ENCODE results near the gene CYP27A1.

Gene CYP27A1

DNA sequence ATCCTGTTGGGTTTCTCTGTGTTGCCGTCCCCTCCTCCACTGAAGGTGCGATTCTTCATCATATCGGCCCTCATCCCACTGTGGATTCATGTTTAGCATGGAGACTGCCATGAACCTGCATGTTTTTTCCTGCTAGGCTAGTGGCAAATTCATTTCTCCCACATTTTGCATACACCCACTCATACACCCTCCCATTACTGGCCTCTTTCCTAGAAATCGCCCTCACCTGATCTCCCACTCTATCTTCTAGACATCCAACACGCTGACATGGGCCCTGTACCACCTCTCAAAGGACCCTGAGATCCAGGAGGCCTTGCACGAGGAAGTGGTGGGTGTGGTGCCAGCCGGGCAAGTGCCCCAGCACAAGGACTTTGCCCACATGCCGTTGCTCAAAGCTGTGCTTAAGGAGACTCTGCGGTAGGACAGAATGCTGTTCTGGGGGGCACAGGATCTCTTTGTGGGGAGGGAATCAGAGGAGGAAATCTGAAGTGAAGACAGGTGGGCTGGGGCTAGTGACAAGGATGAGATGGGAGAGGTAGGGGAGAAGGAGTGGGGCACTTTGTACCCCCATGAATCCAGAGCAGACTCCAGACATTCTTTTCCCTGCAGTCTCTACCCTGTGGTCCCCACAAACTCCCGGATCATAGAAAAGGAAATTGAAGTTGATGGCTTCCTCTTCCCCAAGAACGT lies 32.0 kb downstream of the CYP27A1 start:
- ATAC-seq (ENCODE audit: low read depth) = no peak
- no peaks in the 10 kb centered on the region for H3K36me3 ChIP-seq (ENCODE audit: low read depth)
- no peak for DNase-seq (ENCODE audit: low spot score)
- no peaks in the 10 kb centered on the region for H3K27me3 ChIP-seq (ENCODE audit: insufficient read depth, poor library complexity, severe bottlenecking)
- no peaks in the 10 kb centered on the region for H3K4me1 ChIP-seq (ENCODE audit: insufficient read depth, poor library complexity, severe bottlenecking)
- TF ChIP-seq, protein P1, sequence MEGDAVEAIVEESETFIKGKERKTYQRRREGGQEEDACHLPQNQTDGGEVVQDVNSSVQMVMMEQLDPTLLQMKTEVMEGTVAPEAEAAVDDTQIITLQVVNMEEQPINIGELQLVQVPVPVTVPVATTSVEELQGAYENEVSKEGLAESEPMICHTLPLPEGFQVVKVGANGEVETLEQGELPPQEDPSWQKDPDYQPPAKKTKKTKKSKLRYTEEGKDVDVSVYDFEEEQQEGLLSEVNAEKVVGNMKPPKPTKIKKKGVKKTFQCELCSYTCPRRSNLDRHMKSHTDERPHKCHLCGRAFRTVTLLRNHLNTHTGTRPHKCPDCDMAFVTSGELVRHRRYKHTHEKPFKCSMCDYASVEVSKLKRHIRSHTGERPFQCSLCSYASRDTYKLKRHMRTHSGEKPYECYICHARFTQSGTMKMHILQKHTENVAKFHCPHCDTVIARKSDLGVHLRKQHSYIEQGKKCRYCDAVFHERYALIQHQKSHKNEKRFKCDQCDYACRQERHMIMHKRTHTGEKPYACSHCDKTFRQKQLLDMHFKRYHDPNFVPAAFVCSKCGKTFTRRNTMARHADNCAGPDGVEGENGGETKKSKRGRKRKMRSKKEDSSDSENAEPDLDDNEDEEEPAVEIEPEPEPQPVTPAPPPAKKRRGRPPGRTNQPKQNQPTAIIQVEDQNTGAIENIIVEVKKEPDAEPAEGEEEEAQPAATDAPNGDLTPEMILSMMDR (IDR thresholded peaks at IDR 0.05; ENCODE audit: poor library complexity, severe bottlenecking) = no peak
- H3K9me3 ChIP-seq (ENCODE audit: severe bottlenecking) = no peaks in the 10 kb centered on the region
- no peak overlapping the region for H3K27ac ChIP-seq (ENCODE audit: poor library complexity, severe bottlenecking)
- H3K4me3 ChIP-seq (ENCODE audit: severe bottlenecking) = no peak overlapping the region

DNA sequence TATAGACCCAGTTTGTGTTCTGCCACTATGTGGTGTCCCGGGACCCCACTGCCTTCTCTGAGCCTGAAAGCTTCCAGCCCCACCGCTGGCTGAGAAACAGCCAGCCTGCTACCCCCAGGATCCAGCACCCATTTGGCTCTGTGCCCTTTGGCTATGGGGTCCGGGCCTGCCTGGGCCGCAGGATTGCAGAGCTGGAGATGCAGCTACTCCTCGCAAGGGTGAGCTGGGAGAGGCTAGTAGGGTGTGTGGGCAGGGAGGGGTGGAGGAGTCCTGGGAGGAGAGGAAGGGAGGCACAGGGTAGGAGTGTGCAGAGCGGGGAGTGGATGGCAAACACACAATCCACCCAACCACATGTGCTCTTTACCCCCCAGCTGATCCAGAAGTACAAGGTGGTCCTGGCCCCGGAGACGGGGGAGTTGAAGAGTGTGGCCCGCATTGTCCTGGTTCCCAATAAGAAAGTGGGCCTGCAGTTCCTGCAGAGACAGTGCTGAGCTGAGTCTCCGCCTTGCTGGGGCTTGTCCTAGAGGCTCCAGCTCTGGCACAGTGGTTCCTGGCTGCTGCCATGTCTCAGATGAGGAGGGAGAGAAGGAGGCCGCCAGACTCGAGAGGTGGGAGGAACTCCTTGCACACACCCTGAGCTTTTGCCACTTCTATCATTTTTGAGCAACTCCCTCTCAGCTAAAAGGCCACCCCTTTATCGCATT lies 32.7 kb downstream of the CYP27A1 start:
- Histone ChIP-seq H3K27me3 (ENCODE audit: insufficient read depth, poor library complexity, severe bottlenecking) (no peaks in the 10 kb centered on the region), H3K4me3 (ENCODE audit: severe bottlenecking) (no peak overlapping the region), H3K27ac (ENCODE audit: poor library complexity, severe bottlenecking) (no peak overlapping the region), H3K4me1 (ENCODE audit: insufficient read depth, poor library complexity, severe bottlenecking) (no peaks in the 10 kb centered on the region), H3K36me3 (ENCODE audit: low read depth) (no peaks in the 10 kb centered on the region), H3K9me3 (ENCODE audit: severe bottlenecking) (no peaks in the 10 kb centered on the region)
- ATAC-seq (ENCODE audit: low read depth) (no peak), DNase-seq (ENCODE audit: low spot score) (no peak)
- TF ChIP-seq, protein P1 (IDR thresholded peaks at IDR 0.05; ENCODE audit: poor library complexity, severe bottlenecking) = no peak

DNA sequence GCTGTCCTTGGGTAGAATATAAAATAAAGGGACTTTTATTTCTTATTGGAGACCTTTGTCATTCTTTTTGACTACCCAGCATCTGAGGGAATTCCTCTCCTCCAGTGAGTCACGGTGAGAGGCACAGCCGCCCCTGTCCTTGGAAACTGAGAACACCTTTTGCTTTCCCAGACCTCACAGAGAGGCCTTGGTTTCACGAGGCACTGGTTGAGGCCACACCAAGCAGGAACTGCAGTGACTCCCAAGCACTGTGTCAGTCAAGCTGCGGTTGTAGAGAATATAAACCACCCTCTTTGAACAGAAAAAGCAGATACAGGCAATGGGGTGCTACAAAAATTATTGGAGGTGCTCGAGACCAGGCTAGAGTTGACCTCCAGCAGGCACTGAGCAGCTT lies 33.3 kb downstream of the CYP27A1 start:
- no peak for ATAC-seq (ENCODE audit: low read depth)
- Histone ChIP-seq H3K27ac (ENCODE audit: poor library complexity, severe bottlenecking) (no peak overlapping the region), H3K9me3 (ENCODE audit: severe bottlenecking) (no peaks in the 10 kb centered on the region), H3K4me1 (ENCODE audit: insufficient read depth, poor library complexity, severe bottlenecking) (no peaks in the 10 kb centered on the region), H3K27me3 (ENCODE audit: insufficient read depth, poor library complexity, severe bottlenecking) (no peaks in the 10 kb centered on the region), H3K4me3 (ENCODE audit: severe bottlenecking) (no peak overlapping the region), H3K36me3 (ENCODE audit: low read depth) (no peaks in the 10 kb centered on the region)
- TF ChIP-seq, protein P1 (IDR thresholded peaks at IDR 0.05; ENCODE audit: poor library complexity, severe bottlenecking) = no peak
- DNase-seq (ENCODE audit: low spot score) = no peak

DNA sequence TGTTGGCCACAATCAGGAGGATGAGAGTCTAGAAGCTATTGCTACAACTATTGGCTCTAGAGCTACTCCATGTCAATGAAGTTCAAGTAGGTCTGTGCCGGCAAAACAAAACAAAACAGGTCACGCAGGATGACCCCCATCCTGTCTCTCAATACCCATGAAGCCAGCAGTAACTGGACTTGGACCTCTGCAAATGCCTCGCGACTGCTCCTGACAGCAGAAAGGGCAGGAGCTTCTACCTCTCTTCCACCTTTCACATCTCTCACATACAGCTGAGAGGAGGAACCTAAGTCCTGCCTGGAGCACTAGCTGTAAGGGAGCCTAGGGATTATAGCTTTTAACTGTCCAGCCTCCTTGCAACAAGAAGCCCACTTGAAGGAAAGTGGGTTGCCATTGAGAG lies 33.7 kb downstream of the CYP27A1 start:
- ATAC-seq (ENCODE audit: low read depth) = no peak
- H3K27me3 ChIP-seq (ENCODE audit: insufficient read depth, poor library complexity, severe bottlenecking) = no peaks in the 10 kb centered on the region

More for the DNA sequence above, 33.7 kb downstream of the CYP27A1 start:
- Histone ChIP-seq H3K4me1 (ENCODE audit: insufficient read depth, poor library complexity, severe bottlenecking) (no peaks in the 10 kb centered on the region), H3K4me3 (ENCODE audit: severe bottlenecking) (no peak overlapping the region), H3K9me3 (ENCODE audit: severe bottlenecking) (no peaks in the 10 kb centered on the region), H3K27ac (ENCODE audit: poor library complexity, severe bottlenecking) (no peak overlapping the region), H3K36me3 (ENCODE audit: low read depth) (no peaks in the 10 kb centered on the region)
- DNase-seq (ENCODE audit: low spot score) = no peak
- TF ChIP-seq, protein P1 (IDR thresholded peaks at IDR 0.05; ENCODE audit: poor library complexity, severe bottlenecking) = no peak
